Endothelial cell of umbilical vein (primary cell): ENCODE data around the gene OARD1. TPM values are rescaled to one million over a fixed set of nuclear protein-coding genes. Genes with fewer than 3 reads are reported as not detected.

ENCODE experiments used
- BruUV-seq: library from RNA; stranded (reverse); fragments of 400-500 nt; replicated peaks from 2 replicates; lab custom pipeline; 2021; lab: Mats Ljungman, UMichigan
- CTCF ChIA-PET: fragments of 300-600, 350-600 bp; sonication (Branson Sonifier 250); formaldehyde crosslinking; loops from one replicate; lab custom pipeline; 2021; ENCODE audit warnings: antibody characterized with exemption, inconsistent platforms; lab: Charles Lee
- POLR2A ChIA-PET: fragments of 300-600, 350-600 bp; sonication (Branson Sonifier 250); formaldehyde crosslinking; loops from one replicate; lab custom pipeline; 2021; ENCODE audit warnings: antibody characterized with exemption, inconsistent platforms; lab: Charles Lee
- DNase-seq: peaks from one replicate; pipeline ENCODE4 v3.0.0-alpha.2; 2011; ENCODE audit warnings: low read depth, low spot score
- FAIRE-seq: peaks from 2 replicates; lab custom pipeline; 2011; peaks lifted over from hg19 to GRCh38; lab: Jason Lieb, UNC
- H2AFZ ChIP-seq: 2 replicates; pipeline ENCODE4 v1.6.0; 2012; ENCODE audit warnings: low read depth, low read length, control low read depth, inconsistent platforms
- H3K27ac ChIP-seq: 2 replicates; pipeline ENCODE4 v1.5.1; 2011; ENCODE audit warnings: low read depth, mild to moderate bottlenecking, control low read depth, low read length, moderate library complexity; ENCODE audit not compliant: insufficient read depth
- H3K27me3 ChIP-seq, 2 experiments: 2 replicates each; pipeline versions ENCODE4 v1.6.0 to v1.6.1; 2011; ENCODE audit warnings: low read length in 2 of 2, mixed read lengths in 1 of 2; ENCODE audit not compliant: control insufficient read depth in 2 of 2, insufficient read depth in 2 of 2
- H3K36me3 ChIP-seq, 2 experiments: 2 replicates in 1 of 2; 3 replicates in 1 of 2; pipeline ENCODE4 v1.5.1; 2011; ENCODE audit warnings: low read length in 2 of 2, mild to moderate bottlenecking in 1 of 2, moderate library complexity in 1 of 2; ENCODE audit not compliant: control insufficient read depth in 2 of 2, insufficient read depth in 2 of 2; ENCODE audit errors: extremely low read depth in 1 of 2
- H3K4me1 ChIP-seq: 3 replicates; pipeline ENCODE4 v1.5.1; 2011; ENCODE audit warnings: mild to moderate bottlenecking, low read length; ENCODE audit not compliant: control insufficient read depth, insufficient read depth; ENCODE audit errors: extremely low read depth
- H3K4me2 ChIP-seq: 2 replicates; pipeline ENCODE4 v1.6.1; 2011; ENCODE audit warnings: low read length, control low read depth, mixed read lengths; ENCODE audit not compliant: insufficient read depth
- H3K4me3 ChIP-seq, 3 experiments: fragments of 200-600 bp in 1 of 3; sonication (generic), shearing (Covaris generic) in 1 of 3; replicated peaks in 1 of 3; 2 replicates each; pipeline ENCODE4 v1.5.1; 2011 to 2016; ENCODE audit warnings: control low read depth in 3 of 3, low read length in 3 of 3, mild to moderate bottlenecking in 2 of 3, inconsistent platforms in 1 of 3, low read depth in 1 of 3, moderate library complexity in 1 of 3; ENCODE audit not compliant: insufficient read depth in 1 of 3
- H3K79me2 ChIP-seq: 2 replicates; pipeline ENCODE4 v1.6.0; 2012; ENCODE audit warnings: low read length, inconsistent platforms; ENCODE audit not compliant: control insufficient read depth, insufficient read depth
- H3K9ac ChIP-seq: replicated peaks from 2 replicates; pipeline ENCODE3; 2011; ENCODE audit warnings: low read length, control low read depth; ENCODE audit not compliant: insufficient read depth; ENCODE audit errors: extremely low read depth
- H3K9me1 ChIP-seq: replicated peaks from 3 replicates; pipeline ENCODE4 v1.6.0; 2011; ENCODE audit warnings: mild to moderate bottlenecking, low read length; ENCODE audit not compliant: control insufficient read depth, insufficient read depth; ENCODE audit errors: extremely low read depth
- H3K9me3 ChIP-seq: replicated peaks from 2 replicates; pipeline ENCODE4 v1.5.1; 2012; ENCODE audit warnings: low read length, inconsistent platforms; ENCODE audit not compliant: control insufficient read depth, insufficient read depth
- H4K20me1 ChIP-seq: replicated peaks from 2 replicates; pipeline ENCODE3; 2011; ENCODE audit warnings: mild to moderate bottlenecking, low read length; ENCODE audit not compliant: control insufficient read depth, insufficient read depth; ENCODE audit errors: extremely low read depth
- CTCF ChIP-seq, 2 donors: IDR thresholded peaks; 1 replicate in 1 of 2; 2 replicates in 1 of 2; pipeline ENCODE4 v1.5.1; 2011; ENCODE audit warnings: low read length in 2 of 2, mild to moderate bottlenecking in 2 of 2, moderate library complexity in 2 of 2, control low read depth in 1 of 2, inconsistent platforms in 1 of 2, low read depth in 1 of 2; ENCODE audit not compliant: insufficient read depth in 1 of 2; ENCODE audit errors: extremely low read depth in 1 of 2
- EZH2 ChIP-seq: IDR thresholded peaks from 2 replicates; pipeline ENCODE4 v1.6.1; 2012; ENCODE audit warnings: borderline replicate concordance, low read depth, mild to moderate bottlenecking, moderate library complexity, low read length, inconsistent platforms; ENCODE audit not compliant: severe bottlenecking
- FOS ChIP-seq: IDR thresholded peaks from 2 replicates; pipeline ENCODE4 v1.6.1; 2011; ENCODE audit warnings: mild to moderate bottlenecking, low read length, moderate library complexity, borderline replicate concordance; ENCODE audit not compliant: insufficient read depth
- GATA2 ChIP-seq: IDR thresholded peaks from 2 replicates; pipeline ENCODE4 v1.7.0; 2011; ENCODE audit warnings: low read depth, mild to moderate bottlenecking, moderate library complexity, mixed read lengths, low read length; ENCODE audit not compliant: insufficient read length, insufficient read depth
- JUN ChIP-seq: IDR thresholded peaks from 2 replicates; pipeline ENCODE4 v1.6.1; 2011; ENCODE audit warnings: borderline replicate concordance, low read depth; ENCODE audit not compliant: insufficient read length, insufficient read depth
- MYC ChIP-seq: IDR thresholded peaks from one replicate; pipeline ENCODE4 v1.6.1; 2011; ENCODE audit warnings: mild to moderate bottlenecking, low read depth, low read length
- POLR2A ChIP-seq: IDR thresholded peaks from 2 replicates; pipeline ENCODE4 v1.6.1; 2012; ENCODE audit warnings: low read depth, mild to moderate bottlenecking, control low read depth, low read length
- POLR2AphosphoS5 ChIP-seq: IDR thresholded peaks from 2 replicates; pipeline ENCODE4 v1.6.1; 2012; ENCODE audit warnings: low read depth, mild to moderate bottlenecking, control low read depth, low read length, moderate library complexity; ENCODE audit not compliant: insufficient read depth
- dilution Hi-C: fragments of 300-500 bp; cut with MboI; formaldehyde crosslinking; loops from one replicate; pipeline ENCODE4 v1.15.0; 2019; ENCODE audit warnings: low sequenced_read_pairs; ENCODE audit not compliant: extremely low pct_ligation_motif_present
- intact Hi-C: fragments of 100-400 bp; cut with micrococcal nuclease; formaldehyde crosslinking; loops from one replicate; pipeline ENCODE4 v1.10.0; 2022
- polyA plus RNA-seq, 4 experiments: library from polyadenylated mRNA; depleted of rRNA in 3 of 4; stranded (reverse) in 3 of 4; unstranded in 1 of 4; fragments of >200 nt; gene quantifications; 2 replicates each; pipeline versions ENCODE4 v1.2.1 to v1.2.3, GENCODE V29; 2011 to 2012; ENCODE audit warnings: missing spikeins in 1 of 4
- total RNA-seq: library from RNA; stranded (reverse); gene quantifications from 2 replicates; pipeline ENCODE4 v1.2.3, GENCODE V29; 2021
- TF ChIP-seq, protein P1 (sequence below): IDR thresholded peaks from 2 replicates; pipeline ENCODE4 v1.6.1; 2011; ENCODE audit not compliant: insufficient read depth, insufficient read length

Gene OARD1
- total and polyA plus RNA-seq, 2 donors (not counting 3 experiments of a cell fraction or from before 2014, with no cell fraction given), result 5.2 to 13.0 TPM

DNA sequence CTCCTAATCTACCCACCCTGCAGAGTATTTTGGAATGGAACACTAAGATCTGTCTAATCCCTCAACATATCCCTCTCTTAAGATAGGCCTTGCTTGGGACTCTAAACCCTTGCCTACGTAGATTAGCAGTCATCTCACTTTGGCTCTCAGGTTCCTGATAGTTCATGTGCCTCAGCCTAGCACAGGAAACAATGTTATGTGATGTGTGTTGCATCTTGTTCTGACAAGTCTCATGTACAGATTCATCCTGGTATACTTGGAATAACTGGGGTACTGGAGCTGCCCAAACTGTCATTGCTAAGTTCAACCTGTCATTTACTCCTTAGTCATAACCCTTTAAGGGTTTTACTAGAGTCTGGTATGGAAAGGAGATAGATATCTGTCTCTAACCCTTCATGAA is 47.9 kb upstream of the OARD1 start:
- Histone ChIP-seq H3K9me1 (no peaks in the 10 kb centered on the region), H3K9ac (no peak overlapping the region), H4K20me1 (no peaks in the 10 kb centered on the region), H3K4me3 (no peak overlapping the region), H3K4me2 (no peak overlapping the region), H3K27ac (no peak overlapping the region), H3K4me1 (no peaks in the 10 kb centered on the region), H3K36me3 (no peaks in the 10 kb centered on the region), H3K9me3 (no peaks in the 10 kb centered on the region), H3K79me2 (no peaks in the 10 kb centered on the region), H2AFZ (no peak overlapping the region), H3K27me3 (no peaks in the 10 kb centered on the region)
- TF ChIP-seq POLR2A, result no peak
- no peak for TF ChIP-seq CTCF (IDR thresholded peaks at IDR 0.05; ENCODE audit: extremely low read depth in 1 of 2, insufficient read depth in 1 of 2, low read depth in 1 of 2, low read length in 2 of 2)
- no peak for TF ChIP-seq POLR2AphosphoS5
- TF ChIP-seq FOS, result no peak
- no peak for TF ChIP-seq EZH2
- TF ChIP-seq JUN, result no peak
- no peak for TF ChIP-seq MYC
- TF ChIP-seq, protein P1, sequence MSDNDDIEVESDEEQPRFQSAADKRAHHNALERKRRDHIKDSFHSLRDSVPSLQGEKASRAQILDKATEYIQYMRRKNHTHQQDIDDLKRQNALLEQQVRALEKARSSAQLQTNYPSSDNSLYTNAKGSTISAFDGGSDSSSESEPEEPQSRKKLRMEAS, result no peak
- TF ChIP-seq GATA2, result no peak
- no peak for DNase-seq
- no peak for FAIRE-seq
- dilution Hi-C loops, result no loop called here
- POLR2A ChIA-PET, result no interaction called here
- intact Hi-C loops, result no loop called here
- BruUV-seq, result no TSS peak
- CTCF ChIA-PET, result no interaction called here
